ENCODE measurements around the gene RANGRF.

Gene RANGRF

GRCh38 chr17:8282345-8282744 lies 6.1 kb upstream of the RANGRF start:
- Histone ChIP-seq H3K4me2 (ENCODE audit: low read depth, low read length) (no peak overlapping the region), H3F3A (ENCODE audit: insufficient read depth, low read length) (no peaks in the 10 kb centered on the region), H3K9me2 (replicated peaks; ENCODE audit: insufficient read depth, low read length) (no peaks in the 10 kb centered on the region), H3K4me1 (ENCODE audit: low read length) (no peaks in the 10 kb centered on the region), H4K20me1 (ENCODE audit: insufficient read depth, low read length) (no peaks in the 10 kb centered on the region), H3K27me3 (replicated peaks; ENCODE audit: insufficient read depth, low read length) (no peaks in the 10 kb centered on the region), H3K9me3 (replicated peaks; ENCODE audit: insufficient read depth, low read length) (no peaks in the 10 kb centered on the region), H3K36me3 (replicated peaks; ENCODE audit: insufficient read depth, low read length) (no peaks in the 10 kb centered on the region), H3K79me2 (ENCODE audit: low read length) (no peaks in the 10 kb centered on the region), H3K27ac (ENCODE audit: low read length) (no peak overlapping the region), H3K9ac (ENCODE audit: low read length) (no peak overlapping the region), H2AFZ (ENCODE audit: low read length) (no peak overlapping the region), H3K4me3 (ENCODE audit: low read length) (no peak overlapping the region)
- DNase-seq = no peak
- TF ChIP-seq CTCF (IDR thresholded peaks at IDR 0.05; ENCODE audit: low read length) = no peak
- no peak for TF ChIP-seq EZH2phosphoT487 (IDR thresholded peaks at IDR 0.05; ENCODE audit: low read length)
- no peak for TF ChIP-seq EZH2 (optimal IDR thresholded peaks at IDR 0.05; ENCODE audit: low read depth, low read length)

- no peaks in the 10 kb centered on the region for H3K4me1 ChIP-seq (ENCODE audit: low read length)
- H3K4me2 ChIP-seq (ENCODE audit: low read depth, low read length) = no peak overlapping the region
- DNase-seq = no peak
- no peak overlapping the region for H3K4me3 ChIP-seq (ENCODE audit: low read length)
- no peaks in the 10 kb centered on the region for H3K9me3 ChIP-seq (replicated peaks; ENCODE audit: insufficient read depth, low read length)
- H3K79me2 ChIP-seq (ENCODE audit: low read length) = no peaks in the 10 kb centered on the region
- H3K36me3 ChIP-seq (replicated peaks; ENCODE audit: insufficient read depth, low read length) = no peaks in the 10 kb centered on the region
- TF ChIP-seq CTCF (IDR thresholded peaks at IDR 0.05; ENCODE audit: low read length) (no peak), EZH2phosphoT487 (IDR thresholded peaks at IDR 0.05; ENCODE audit: low read length) (no peak), EZH2 (optimal IDR thresholded peaks at IDR 0.05; ENCODE audit: low read depth, low read length) (no peak)
- H3K27ac ChIP-seq (ENCODE audit: low read length) = no peak overlapping the region
- no peaks in the 10 kb centered on the region for H4K20me1 ChIP-seq (ENCODE audit: insufficient read depth, low read length)
- no peak overlapping the region for H3K9ac ChIP-seq (ENCODE audit: low read length)
- no peaks in the 10 kb centered on the region for H3F3A ChIP-seq (ENCODE audit: insufficient read depth, low read length)
- no peak overlapping the region for H2AFZ ChIP-seq (ENCODE audit: low read length)
- H3K9me2 ChIP-seq (replicated peaks; ENCODE audit: insufficient read depth, low read length) = no peaks in the 10 kb centered on the region
- no peaks in the 10 kb centered on the region for H3K27me3 ChIP-seq (replicated peaks; ENCODE audit: insufficient read depth, low read length)
Observed at GRCh38 chr17:8283356-8283755, 5.1 kb upstream of the RANGRF start.

GRCh38 chr17:8284126-8284525 lies 4.3 kb upstream of the RANGRF start:
- H2AFZ ChIP-seq (ENCODE audit: low read length) = no peak overlapping the region

More at GRCh38 chr17:8284126-8284525, 4.3 kb upstream of the RANGRF start:
- H3F3A ChIP-seq (ENCODE audit: insufficient read depth, low read length) = no peaks in the 10 kb centered on the region
- H3K9ac ChIP-seq (ENCODE audit: low read length) = no peak overlapping the region
- H3K4me1 ChIP-seq (ENCODE audit: low read length) = no peaks in the 10 kb centered on the region
- no peaks in the 10 kb centered on the region for H3K36me3 ChIP-seq (replicated peaks; ENCODE audit: insufficient read depth, low read length)
- no peak overlapping the region for H3K4me3 ChIP-seq (ENCODE audit: low read length)
- no peaks in the 10 kb centered on the region for H3K9me3 ChIP-seq (replicated peaks; ENCODE audit: insufficient read depth, low read length)
- no peak for DNase-seq
- TF ChIP-seq CTCF (IDR thresholded peaks at IDR 0.05; ENCODE audit: low read length) (no peak), EZH2 (optimal IDR thresholded peaks at IDR 0.05; ENCODE audit: low read depth, low read length) (no peak), EZH2phosphoT487 (IDR thresholded peaks at IDR 0.05; ENCODE audit: low read length) (no peak)
- H3K4me2 ChIP-seq (ENCODE audit: low read depth, low read length) = no peak overlapping the region
- H3K27ac ChIP-seq (ENCODE audit: low read length) = no peak overlapping the region
- peaks cover 2% of the 10 kb centered on the region for H3K79me2 ChIP-seq (ENCODE audit: low read length)
- no peaks in the 10 kb centered on the region for H3K27me3 ChIP-seq (replicated peaks; ENCODE audit: insufficient read depth, low read length)
- no peaks in the 10 kb centered on the region for H4K20me1 ChIP-seq (ENCODE audit: insufficient read depth, low read length)
- H3K9me2 ChIP-seq (replicated peaks; ENCODE audit: insufficient read depth, low read length) = no peaks in the 10 kb centered on the region
